ENCODE measurements around the gene RAB4A. TPM values are rescaled to one million over a fixed set of nuclear protein-coding genes. Genes with fewer than 3 reads are reported as not detected.

RAB4A gene
- total RNA-seq, 4 donors from 2014 or later = 24.1 to 50.7 (median 43.0) TPM

GRCh38 chr1:229293528-229294204 is 22.8 kb downstream of the RAB4A start:
- DNase-seq = no peak
- TF ChIP-seq POLR2A (IDR thresholded peaks at IDR 0.05) (no peak), CTCF (IDR thresholded peaks at IDR 0.05) (no peak)
- Histone ChIP-seq H3K4me1 (peaks cover 0 to 9% (median 6%) of the 10 kb centered on the region in 3 donors), H3K4me3 (no peak overlapping the region), H3K27me3 (no peaks in the 10 kb centered on the region), H3K9me3 (no peaks in the 10 kb centered on the region), H3K36me3 (peaks cover 0 to 68% (median 0%) of the 10 kb centered on the region in 3 donors), H3K27ac (no peak overlapping the region)
- 92% methylated on average over 10 of the region's 10 CpGs for WGBS, 2 donors
- intact Hi-C loops (cut with DNase I) = no loop called here

GRCh38 chr1:229295745-229296144 is 24.8 kb downstream of the RAB4A start:
- WGBS, 2 donors = 79 to 85% methylated on average over 8 to 11 of the region's 11 CpGs
- Histone ChIP-seq H3K4me1 (peaks cover 0 to 9% (median 6%) of the 10 kb centered on the region in 3 donors), H3K9me3 (no peaks in the 10 kb centered on the region), H3K4me3 (no peak overlapping the region), H3K27me3 (no peaks in the 10 kb centered on the region), H3K27ac (no peak overlapping the region), H3K36me3 (peaks cover 0 to 68% (median 14%) of the 10 kb centered on the region in 3 donors)
- DNase-seq = no peak
- intact Hi-C loops (cut with DNase I) = no loop called here
- no peak for TF ChIP-seq POLR2A (IDR thresholded peaks at IDR 0.05)
- TF ChIP-seq CTCF (IDR thresholded peaks at IDR 0.05) = no peak

DNA sequence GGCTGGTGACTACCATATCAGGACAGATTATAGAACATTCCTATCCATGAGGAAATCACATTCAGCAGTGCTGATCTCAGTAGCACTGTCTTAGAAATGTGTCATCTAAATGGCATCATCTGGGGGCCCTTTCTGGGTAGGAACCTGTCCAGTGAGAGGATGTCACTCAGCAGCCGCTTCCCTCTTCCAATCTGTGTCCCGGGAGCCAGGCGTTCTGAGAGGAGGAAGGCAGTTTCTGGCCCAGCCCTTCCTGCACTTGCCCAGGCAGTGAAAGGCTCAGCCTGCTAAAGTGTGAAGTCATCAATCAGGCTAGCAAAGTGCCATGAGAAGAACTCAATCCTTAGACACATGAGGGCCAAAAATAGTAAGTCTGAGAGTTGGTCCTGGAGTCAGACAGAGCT is 25.6 kb downstream of the RAB4A start:
- intact Hi-C loops (cut with DNase I) = no loop called here
- H3K27me3 ChIP-seq = no peaks in the 10 kb centered on the region
- H3K36me3 ChIP-seq = peaks cover 0 to 68% (median 17%) of the 10 kb centered on the region in 3 donors
- H3K4me3 ChIP-seq = no peak overlapping the region
- 43 to 51% methylated on average over 3 of the region's 3 CpGs for WGBS, 2 donors
- H3K27ac ChIP-seq = peak overlapping the region in 1 of 4 donors; percentile 50
- H3K9me3 ChIP-seq = no peaks in the 10 kb centered on the region
- peaks cover 0 to 9% (median 6%) of the 10 kb centered on the region in 3 donors for H3K4me1 ChIP-seq
- DNase-seq = no peak
- no peak for TF ChIP-seq CTCF (IDR thresholded peaks at IDR 0.05)
- TF ChIP-seq POLR2A (IDR thresholded peaks at IDR 0.05) = no peak

- TF ChIP-seq POLR2A (IDR thresholded peaks at IDR 0.05) = no peak
- TF ChIP-seq CTCF (IDR thresholded peaks at IDR 0.05) = no peak
- no peaks in the 10 kb centered on the region for H3K9me3 ChIP-seq
- WGBS, 2 donors = 94 to 97% methylated on average over 1 of the region's 1 CpG
- no peak overlapping the region for H3K27ac ChIP-seq
- no peaks in the 10 kb centered on the region for H3K27me3 ChIP-seq
- H3K4me3 ChIP-seq = no peak overlapping the region
- intact Hi-C loops (cut with DNase I) = no loop called here
- DNase-seq = no peak
- peaks cover 0 to 77% (median 17%) of the 10 kb centered on the region in 3 donors for H3K36me3 ChIP-seq
- H3K4me1 ChIP-seq = peaks cover 0 to 9% (median 6%) of the 10 kb centered on the region in 3 donors
Observed at GRCh38 chr1:229297746-229298145, 26.8 kb downstream of the RAB4A start.

GRCh38 chr1:229298420-229298819 is 27.5 kb downstream of the RAB4A start:
- Histone ChIP-seq H3K27me3 (no peaks in the 10 kb centered on the region), H3K4me1 (peaks cover 0 to 9% (median 6%) of the 10 kb centered on the region in 3 donors), H3K9me3 (no peaks in the 10 kb centered on the region), H3K4me3 (no peak overlapping the region), H3K36me3 (peaks cover 0 to 83% (median 17%) of the 10 kb centered on the region in 3 donors), H3K27ac (no peak overlapping the region)
- TF ChIP-seq POLR2A (IDR thresholded peaks at IDR 0.05) = no peak
- TF ChIP-seq CTCF (IDR thresholded peaks at IDR 0.05) = no peak
- intact Hi-C loops (cut with DNase I) = no loop called here
- DNase-seq = no peak

Data from esophagus squamous epithelium (tissue), 5 donors.